DOHH2 (cell line): ENCODE measurements around the gene MRPL17.
"Not testable (repeated sequence)": the region's sequence is repeated elsewhere in the genome, so short reads cannot be mapped to it uniquely, and the experiment has no call there.

Source experiments
- H3F3A ChIP-seq: fragments of 200-600 bp; sonication (generic), shearing (Covaris generic); 2 replicates; pipeline ENCODE4 v1.6.0; 2016; ENCODE audit warnings: antibody characterized with exemption, mild to moderate bottlenecking; ENCODE audit not compliant: control insufficient read depth, insufficient read depth
- H3K27ac ChIP-seq: fragments of 200-600 bp; sonication (generic); 2 replicates; pipeline ENCODE4 v1.5.1; 2014; ENCODE audit warnings: low read depth, mild to moderate bottlenecking, low read length, moderate library complexity
- H3K27me3 ChIP-seq: fragments of 200-600 bp; sonication (generic); 2 replicates; pipeline ENCODE4 v1.6.1; 2014; ENCODE audit warnings: mild to moderate bottlenecking, low read length, mixed read lengths; ENCODE audit not compliant: control insufficient read depth
- H3K36me3 ChIP-seq: fragments of 200-600 bp; sonication (generic); 2 replicates; pipeline ENCODE4 v1.6.1; 2014; ENCODE audit warnings: mild to moderate bottlenecking, low read length, moderate library complexity, mixed read lengths; ENCODE audit not compliant: control insufficient read depth
- H3K4me1 ChIP-seq: fragments of 200-600 bp; sonication (generic); 2 replicates; pipeline ENCODE4 v1.6.1; 2014; ENCODE audit warnings: mild to moderate bottlenecking, low read length, mixed read lengths; ENCODE audit not compliant: control insufficient read depth
- H3K4me2 ChIP-seq: fragments of 200-600 bp; sonication (generic); 2 replicates; pipeline ENCODE4 v1.6.0; 2014; ENCODE audit warnings: mild to moderate bottlenecking, low read length, moderate library complexity
- H3K4me3 ChIP-seq: fragments of 200-600 bp; sonication (generic); 2 replicates; pipeline ENCODE4 v1.5.1; 2014; ENCODE audit warnings: mild to moderate bottlenecking, low read length, mixed read lengths
- H3K79me2 ChIP-seq: fragments of 200-600 bp; sonication (generic); 2 replicates; pipeline ENCODE4 v1.6.1; 2014; ENCODE audit warnings: mild to moderate bottlenecking, low read length, mixed read lengths; ENCODE audit not compliant: control insufficient read depth
- H3K9me2 ChIP-seq: fragments of 200-600 bp; sonication (generic); replicated peaks from 2 replicates; pipeline ENCODE4 v1.6.1; 2014; ENCODE audit warnings: mild to moderate bottlenecking, low read length, mixed read lengths; ENCODE audit not compliant: control insufficient read depth
- H3K9me3 ChIP-seq: fragments of 200-600 bp; sonication (generic); 2 replicates; pipeline ENCODE4 v1.6.1; 2014; ENCODE audit warnings: antibody characterized with exemption, low read length, mixed read lengths; ENCODE audit not compliant: control insufficient read depth, insufficient read depth
- H4K20me1 ChIP-seq: fragments of 200-600 bp; sonication (generic); 2 replicates; pipeline ENCODE4 v1.6.0; 2014; ENCODE audit warnings: low read depth, mild to moderate bottlenecking, antibody characterized with exemption, low read length, moderate library complexity; ENCODE audit not compliant: control insufficient read depth, insufficient read depth
- EZH2phosphoT487 ChIP-seq: fragments of 200-600 bp; sonication (generic); IDR thresholded peaks from 2 replicates; pipeline ENCODE4 v1.6.1; 2017; ENCODE audit warnings: borderline replicate concordance, mild to moderate bottlenecking, antibody characterized with exemption, low read length, moderate library complexity, mixed read lengths
- TF ChIP-seq, protein P1 (sequence below): fragments of 200-600 bp; sonication (generic); IDR thresholded peaks from one replicate; pipeline ENCODE4 v1.5.1; 2014; ENCODE audit warnings: antibody characterized with exemption, mild to moderate bottlenecking, low read depth, low read length; ENCODE audit not compliant: poor library complexity, severe bottlenecking

Gene MRPL17

DNA sequence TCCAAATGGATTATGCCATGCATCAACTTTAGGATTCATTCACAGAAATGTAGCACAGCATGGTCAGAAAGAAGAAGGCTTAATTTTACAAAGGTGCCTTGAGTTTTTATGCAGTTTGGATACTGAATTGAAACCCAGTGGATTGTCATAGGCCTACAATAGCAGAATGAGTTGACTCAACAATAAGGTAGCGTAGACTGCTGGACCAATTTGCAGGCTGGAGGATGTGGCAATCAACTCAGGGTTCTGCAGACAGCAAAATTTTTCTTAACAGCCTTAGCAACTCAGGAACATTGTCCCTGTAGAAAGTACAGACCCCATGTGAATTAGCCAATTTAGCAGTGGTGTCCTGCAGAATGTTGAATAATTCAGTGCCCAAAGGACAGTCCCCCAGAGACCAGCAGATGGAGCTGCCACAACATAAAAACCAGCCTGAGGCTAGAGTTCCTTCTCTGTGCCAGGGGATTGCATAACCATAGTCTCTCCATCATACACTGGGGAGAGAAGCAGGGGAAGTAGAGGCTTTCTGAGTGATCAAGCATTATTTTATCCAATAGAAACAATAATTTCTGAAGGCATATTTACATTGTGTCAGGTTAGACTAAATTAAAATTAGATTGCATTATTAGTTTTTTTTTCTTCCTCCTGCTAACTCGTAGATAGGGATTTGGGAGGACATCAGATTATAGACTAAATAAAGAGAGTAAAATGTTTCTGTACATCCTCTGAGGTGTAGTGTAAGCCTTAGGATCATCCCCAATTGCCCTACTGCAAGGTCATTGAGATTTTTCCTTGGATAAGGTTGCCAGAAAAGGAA lies 20.3 kb upstream of the MRPL17 start:
- H4K20me1 ChIP-seq: no peaks in the 10 kb centered on the region
- no peaks in the 10 kb centered on the region for H3K9me3 ChIP-seq
- H3F3A ChIP-seq: no peaks in the 10 kb centered on the region
- H3K27me3 ChIP-seq: no peaks in the 10 kb centered on the region; the same call in 1 of the 2 replicates
- no peak overlapping the region for H3K4me3 ChIP-seq
- H3K4me1 ChIP-seq: no peaks in the 10 kb centered on the region
- no peak for TF ChIP-seq EZH2phosphoT487
- TF ChIP-seq, protein P1, sequence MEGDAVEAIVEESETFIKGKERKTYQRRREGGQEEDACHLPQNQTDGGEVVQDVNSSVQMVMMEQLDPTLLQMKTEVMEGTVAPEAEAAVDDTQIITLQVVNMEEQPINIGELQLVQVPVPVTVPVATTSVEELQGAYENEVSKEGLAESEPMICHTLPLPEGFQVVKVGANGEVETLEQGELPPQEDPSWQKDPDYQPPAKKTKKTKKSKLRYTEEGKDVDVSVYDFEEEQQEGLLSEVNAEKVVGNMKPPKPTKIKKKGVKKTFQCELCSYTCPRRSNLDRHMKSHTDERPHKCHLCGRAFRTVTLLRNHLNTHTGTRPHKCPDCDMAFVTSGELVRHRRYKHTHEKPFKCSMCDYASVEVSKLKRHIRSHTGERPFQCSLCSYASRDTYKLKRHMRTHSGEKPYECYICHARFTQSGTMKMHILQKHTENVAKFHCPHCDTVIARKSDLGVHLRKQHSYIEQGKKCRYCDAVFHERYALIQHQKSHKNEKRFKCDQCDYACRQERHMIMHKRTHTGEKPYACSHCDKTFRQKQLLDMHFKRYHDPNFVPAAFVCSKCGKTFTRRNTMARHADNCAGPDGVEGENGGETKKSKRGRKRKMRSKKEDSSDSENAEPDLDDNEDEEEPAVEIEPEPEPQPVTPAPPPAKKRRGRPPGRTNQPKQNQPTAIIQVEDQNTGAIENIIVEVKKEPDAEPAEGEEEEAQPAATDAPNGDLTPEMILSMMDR: peak; percentile 54
- H3K36me3 ChIP-seq: no peaks in the 10 kb centered on the region
- H3K27ac ChIP-seq: no peak overlapping the region
- H3K79me2 ChIP-seq: no peaks in the 10 kb centered on the region
- no peaks in the 10 kb centered on the region for H3K9me2 ChIP-seq
- H3K4me2 ChIP-seq: no peak overlapping the region

DNA sequence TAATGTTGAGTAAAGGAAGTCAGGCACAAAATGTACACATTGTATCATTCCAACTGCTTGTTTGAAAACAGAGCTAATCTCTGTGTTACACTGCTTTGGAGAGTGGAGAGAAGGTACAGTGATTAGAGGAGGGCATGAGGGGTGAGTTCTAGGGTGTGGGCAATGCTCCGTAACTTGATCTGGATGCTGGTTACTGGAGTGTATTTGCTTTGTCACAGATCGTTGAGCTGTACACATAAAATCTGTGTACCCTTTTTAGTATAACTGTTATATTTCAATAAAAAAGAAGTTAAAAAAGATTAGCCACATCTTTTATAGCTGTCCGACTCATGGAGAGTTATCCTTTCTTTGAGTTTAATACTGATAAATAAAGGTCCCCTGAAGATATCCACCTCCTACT lies 18.8 kb upstream of the MRPL17 start:
- H3K27ac ChIP-seq, H3F3A ChIP-seq, H3K4me2 ChIP-seq, H4K20me1 ChIP-seq, H3K79me2 ChIP-seq, H3K4me3 ChIP-seq, H3K36me3 ChIP-seq, H3K27me3 ChIP-seq, H3K9me2 ChIP-seq, H3K4me1 ChIP-seq, H3K9me3 ChIP-seq: not testable (repeated sequence)

DNA sequence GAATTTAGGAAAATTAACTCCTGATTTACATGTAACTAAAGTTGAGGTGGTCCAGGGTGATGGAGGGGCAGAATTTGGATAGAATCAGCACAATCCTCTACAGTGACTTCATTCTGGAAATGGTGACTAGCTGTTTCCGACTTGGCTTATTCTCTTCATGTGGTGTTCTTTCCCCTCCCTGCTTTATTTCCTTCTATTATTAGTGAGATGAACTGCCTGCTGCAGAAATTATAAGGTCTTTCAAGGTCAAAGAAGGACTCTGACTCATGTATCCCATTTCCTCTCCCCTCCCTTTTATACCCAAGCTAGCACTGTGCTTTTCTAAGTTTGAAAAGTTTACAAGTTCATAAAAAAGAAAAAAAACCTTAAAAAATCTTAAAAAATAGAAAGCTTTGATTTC lies 12.2 kb upstream of the MRPL17 start:
- Histone ChIP-seq H3K9me2 (no peaks in the 10 kb centered on the region), H3F3A (no peaks in the 10 kb centered on the region), H3K36me3 (no peaks in the 10 kb centered on the region), H3K27me3 (peaks cover 21% of the 10 kb centered on the region), H4K20me1 (no peaks in the 10 kb centered on the region), H3K4me1 (peaks cover 5% of the 10 kb centered on the region), H3K4me2 (no peak overlapping the region), H3K27ac (no peak overlapping the region), H3K9me3 (no peaks in the 10 kb centered on the region), H3K79me2 (no peaks in the 10 kb centered on the region), H3K4me3 (no peak overlapping the region)
- TF ChIP-seq, protein P1: no peak
- no peak for TF ChIP-seq EZH2phosphoT487

DNA sequence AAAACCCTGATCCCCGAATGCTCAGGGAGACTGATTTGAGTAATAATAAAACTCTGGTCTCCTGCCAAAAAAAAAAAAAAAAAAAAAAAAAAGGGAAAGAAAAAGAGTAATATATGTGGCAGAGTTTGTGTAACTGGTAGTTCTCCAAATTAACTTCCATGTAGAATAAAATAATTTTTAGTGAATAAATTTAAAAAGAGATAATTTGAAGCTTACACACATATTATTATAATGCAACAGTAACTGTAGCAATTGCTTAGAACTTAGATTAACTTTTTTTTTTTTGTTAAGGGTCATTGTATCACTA lies 11.0 kb upstream of the MRPL17 start:
- no peaks in the 10 kb centered on the region for H3K36me3 ChIP-seq
- H4K20me1 ChIP-seq: no peaks in the 10 kb centered on the region
- H3K4me2 ChIP-seq: no peak overlapping the region
- H3K4me3 ChIP-seq: no peak overlapping the region
- H3K9me2 ChIP-seq: no peaks in the 10 kb centered on the region
- H3K79me2 ChIP-seq: no peaks in the 10 kb centered on the region
- TF ChIP-seq EZH2phosphoT487: no peak
- TF ChIP-seq, protein P1: no peak
- H3K9me3 ChIP-seq: no peaks in the 10 kb centered on the region; the same call in 1 of the 2 replicates
- peaks cover 21% of the 10 kb centered on the region for H3K27me3 ChIP-seq
- no peaks in the 10 kb centered on the region for H3F3A ChIP-seq
- no peak overlapping the region for H3K27ac ChIP-seq
- H3K4me1 ChIP-seq: peaks cover 5% of the 10 kb centered on the region
